Measurements from ENCODE around the gene MTR.

DNA sequence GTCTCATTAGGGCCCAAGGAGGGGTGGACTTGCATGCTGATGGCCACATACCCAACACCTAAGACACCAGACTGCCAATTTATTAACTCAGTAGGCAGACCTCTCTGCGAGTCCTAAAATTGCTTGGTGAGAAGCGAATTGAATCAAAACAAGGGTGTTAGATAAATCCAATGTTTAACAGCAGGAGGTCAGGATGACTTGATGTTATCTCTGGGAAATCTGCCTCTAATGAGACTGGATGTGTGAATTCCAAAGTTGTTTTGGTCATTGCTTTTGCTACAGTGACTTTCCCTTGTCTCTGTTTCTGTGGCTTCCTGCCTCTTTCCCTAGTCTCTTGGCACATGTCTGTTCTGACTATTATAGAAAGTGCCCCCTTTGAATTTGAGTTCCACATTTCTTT lies 20.8 kb downstream of the MTR start:
- TF ChIP-seq, protein P1, sequence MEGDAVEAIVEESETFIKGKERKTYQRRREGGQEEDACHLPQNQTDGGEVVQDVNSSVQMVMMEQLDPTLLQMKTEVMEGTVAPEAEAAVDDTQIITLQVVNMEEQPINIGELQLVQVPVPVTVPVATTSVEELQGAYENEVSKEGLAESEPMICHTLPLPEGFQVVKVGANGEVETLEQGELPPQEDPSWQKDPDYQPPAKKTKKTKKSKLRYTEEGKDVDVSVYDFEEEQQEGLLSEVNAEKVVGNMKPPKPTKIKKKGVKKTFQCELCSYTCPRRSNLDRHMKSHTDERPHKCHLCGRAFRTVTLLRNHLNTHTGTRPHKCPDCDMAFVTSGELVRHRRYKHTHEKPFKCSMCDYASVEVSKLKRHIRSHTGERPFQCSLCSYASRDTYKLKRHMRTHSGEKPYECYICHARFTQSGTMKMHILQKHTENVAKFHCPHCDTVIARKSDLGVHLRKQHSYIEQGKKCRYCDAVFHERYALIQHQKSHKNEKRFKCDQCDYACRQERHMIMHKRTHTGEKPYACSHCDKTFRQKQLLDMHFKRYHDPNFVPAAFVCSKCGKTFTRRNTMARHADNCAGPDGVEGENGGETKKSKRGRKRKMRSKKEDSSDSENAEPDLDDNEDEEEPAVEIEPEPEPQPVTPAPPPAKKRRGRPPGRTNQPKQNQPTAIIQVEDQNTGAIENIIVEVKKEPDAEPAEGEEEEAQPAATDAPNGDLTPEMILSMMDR (IDR thresholded peaks at IDR 0.05) = no peak
- TF ChIP-seq ZFX (IDR thresholded peaks at IDR 0.05; ENCODE audit: borderline replicate concordance) = no peak
